T-cell (primary cell): ENCODE data around the gene USP7. TPM values are rescaled to one million over a fixed set of nuclear protein-coding genes. Genes with fewer than 3 reads are reported as not detected.
A peak's percentile ranks its signal among the peaks of the same experiment; 100 is the strongest.

ENCODE experiments used
- ATAC-seq, 4 experiments: fragments of 200-7000 bp in 3 of 4; fragments of 150-1000 bp in 1 of 4; cut with Tn5 transposase; replicated peaks in 1 of 4; 1 replicate in 3 of 4; 2 replicates in 1 of 4; pipeline ENCODE4 v1.10.0; 2021; ENCODE audit warnings: moderate library complexity in 3 of 4, mild to moderate bottlenecking in 2 of 4, moderate number of reproducible peaks in 1 of 4
- CTCF ChIA-PET, 2 donors: fragments of 300-600 bp; sonication (Branson Sonifier 250); formaldehyde crosslinking; loops; one replicate each; lab custom pipeline; 2022; ENCODE audit warnings: antibody characterized with exemption in 2 of 2; lab: Charles Lee
- POLR2A ChIA-PET, 2 donors: fragments of 300-600 bp; sonication (Branson Sonifier 250); formaldehyde crosslinking; loops; one replicate each; lab custom pipeline; 2022; ENCODE audit warnings: antibody characterized with exemption in 2 of 2; lab: Charles Lee
- DNase-seq, 35 experiments: peaks; one replicate each; pipeline versions ENCODE4 v3.0.0 to v3.0.0-alpha.2; 2013 to 2023
- H3K27ac ChIP-seq: one replicate; pipeline ENCODE4 v1.5.1; 2013; ENCODE audit warnings: low read length
- H3K27me3 ChIP-seq, 2 experiments: replicated peaks in 1 of 2; 1 replicate in 1 of 2; 2 replicates in 1 of 2; pipeline versions ENCODE4 v1.6.1 to v1.7.0; 2013; ENCODE audit warnings: low read length in 1 of 2, mixed read lengths in 1 of 2; ENCODE audit not compliant: control insufficient read depth in 2 of 2, insufficient read depth in 2 of 2; ENCODE audit errors: extremely low read depth in 1 of 2
- H3K36me3 ChIP-seq, 2 donors: 1 replicate in 1 of 2; 2 replicates in 1 of 2; pipeline versions ENCODE4 v1.6.1 to v1.7.0; 2013; ENCODE audit warnings: low read length in 1 of 2; ENCODE audit not compliant: control insufficient read depth in 2 of 2, insufficient read depth in 1 of 2; ENCODE audit errors: extremely low read depth in 1 of 2
- H3K4me1 ChIP-seq, 2 experiments: 1 replicate in 1 of 2; 2 replicates in 1 of 2; pipeline versions ENCODE4 v1.6.1 to v1.7.0; 2013; ENCODE audit warnings: low read length in 2 of 2, mixed read lengths in 1 of 2; ENCODE audit not compliant: insufficient read depth in 2 of 2, control insufficient read depth in 1 of 2; ENCODE audit errors: extremely low read depth in 1 of 2
- H3K4me3 ChIP-seq, 2 donors: 1 replicate in 1 of 2; 2 replicates in 1 of 2; pipeline versions ENCODE4 v1.5.1 to v1.7.0; 2013; ENCODE audit warnings: mild to moderate bottlenecking in 2 of 2, low read length in 1 of 2, moderate library complexity in 1 of 2; ENCODE audit not compliant: control insufficient read depth in 1 of 2; ENCODE audit errors: extremely low read depth in 1 of 2
- H3K9me3 ChIP-seq: 2 replicates; pipeline ENCODE4 v1.7.0; 2013
- H3K27ac Mint-ChIP-seq, 2 donors: one replicate each; pipeline ENCODE4 v1.8.0; 2020 to 2021; ENCODE audit warnings: mild to moderate bottlenecking in 2 of 2, mixed read lengths in 2 of 2
- H3K27me3 Mint-ChIP-seq, 2 donors: one replicate each; pipeline ENCODE4 v1.8.0; 2021 to 2022; ENCODE audit warnings: mixed read lengths in 2 of 2
- H3K36me3 Mint-ChIP-seq: one replicate; pipeline ENCODE4 v1.8.0; 2021; ENCODE audit warnings: mixed read lengths
- H3K4me1 Mint-ChIP-seq, 3 donors: one replicate each; pipeline ENCODE4 v1.8.0; 2020 to 2022; ENCODE audit warnings: mixed read lengths in 3 of 3, mild to moderate bottlenecking in 1 of 3
- H3K4me3 Mint-ChIP-seq, 3 donors: one replicate each; pipeline ENCODE4 v1.8.0; 2020 to 2022; ENCODE audit warnings: mild to moderate bottlenecking in 3 of 3, mixed read lengths in 3 of 3, moderate library complexity in 3 of 3
- H3K9me3 Mint-ChIP-seq, 3 donors: one replicate each; pipeline ENCODE4 v1.8.0; 2020 to 2022; ENCODE audit warnings: mixed read lengths in 3 of 3
- WGBS: methylation state at CpG from one replicate; pipeline ENCODE4 v1.1.5; 2013; ENCODE audit warnings: missing lambda C conversion rate; ENCODE audit not compliant: insufficient coverage; 5-methylcytosine and 5-hydroxymethylcytosine counted together
- total RNA-seq, 35 experiments: library from RNA in 6 of 35; stranded (reverse) in 6 of 35; fragments of 120-200 nt in 1 of 35; gene quantifications; one replicate each; pipeline versions ENCODE4 v1.2.1 to v1.2.4 and lab custom pipeline; 2013 to 2026

USP7 gene
- total RNA-seq, 5 donors from 2014 or later (not counting 1 experiment from before 2014, with no cell fraction given): 159 to 261 (median 169) TPM

- H3K4me3 Mint-ChIP-seq: peak overlapping the region; percentile 95 to 96 (median 95)
- no peaks in the 10 kb centered on the region for H3K27me3 ChIP-seq
- peak overlapping the region; percentile 91 to 92 for H3K27ac Mint-ChIP-seq
- H3K9me3 Mint-ChIP-seq: no peaks in the 10 kb centered on the region
- 27% methylated on average over 12 of the region's 14 CpGs for WGBS
- ChIA-PET CTCF (interaction anchor here (0.7 to 0.9 kb wide), 2 partner anchors 20 to 90 kb away, joined by 3 to 5 read pairs; partner anchors contain the start of gene CARHSP1 (in 1 of the 2)), POLR2A (interaction anchor here in 1 of 2 donors (0.5 kb wide), 1 partner anchor 9 kb away, joined by 7 read pairs; no protein-coding TSS in a partner anchor)
- H3K4me3 ChIP-seq: peak overlapping the region; percentile 21 to 45
- ATAC-seq (peak in 1 of 4 experiments; percentile 11), DNase-seq (peak in 8 of 35 experiments; percentile 4 to 48 (median 18))
- no peaks in the 10 kb centered on the region for H3K9me3 ChIP-seq
- no peaks in the 10 kb centered on the region for H3K27me3 Mint-ChIP-seq
- peaks cover 55 to 83% of the 10 kb centered on the region in 2 experiments for H3K4me1 ChIP-seq
- peak overlapping the region; percentile 74 for H3K27ac ChIP-seq
- peaks cover 5% of the 10 kb centered on the region for H3K36me3 Mint-ChIP-seq
- H3K4me1 Mint-ChIP-seq: peaks cover 81 to 82% (median 81%) of the 10 kb centered on the region in 3 donors
- no peaks in the 10 kb centered on the region for H3K36me3 ChIP-seq
These were observed 5.2 kb downstream of the USP7 start for GRCh38 chr16:8958344-8959167.

GRCh38 chr16:8957509-8958157, 6.1 kb downstream of the USP7 start:
- 51% methylated on average over 4 of the region's 9 CpGs for WGBS
- DNase-seq (no peak), ATAC-seq (no peak)
- Mint-ChIP-seq H3K4me1 (peaks cover 89 to 90% (median 89%) of the 10 kb centered on the region in 3 donors), H3K9me3 (no peaks in the 10 kb centered on the region), H3K27ac (peak overlapping the region; percentile 91 to 92), H3K27me3 (no peaks in the 10 kb centered on the region), H3K36me3 (peaks cover 5% of the 10 kb centered on the region), H3K4me3 (peak overlapping the region; percentile 95 to 96 (median 95))
- POLR2A ChIA-PET: no interaction called here
- Histone ChIP-seq H3K27me3 (no peaks in the 10 kb centered on the region), H3K9me3 (no peaks in the 10 kb centered on the region), H3K27ac (peak overlapping the region; percentile 74), H3K36me3 (no peaks in the 10 kb centered on the region), H3K4me1 (peaks cover 60 to 91% of the 10 kb centered on the region in 2 experiments), H3K4me3 (peak overlapping the region; percentile 21 to 45)
- CTCF ChIA-PET: interaction anchor here in 1 of 2 donors (0.6 kb wide), 1 partner anchor 268 kb away, joined by 3 read pairs; no protein-coding TSS in a partner anchor

- Histone ChIP-seq H3K4me1 (peaks cover 63 to 91% of the 10 kb centered on the region in 2 experiments), H3K36me3 (no peaks in the 10 kb centered on the region), H3K27me3 (no peaks in the 10 kb centered on the region), H3K27ac (no peak overlapping the region), H3K9me3 (no peaks in the 10 kb centered on the region), H3K4me3 (no peak overlapping the region)
- POLR2A ChIA-PET: no interaction called here
- peak overlapping the region; percentile 15 to 34 for H3K27ac Mint-ChIP-seq
- DNase-seq: no peak
- H3K4me1 Mint-ChIP-seq: peaks cover 91% of the 10 kb centered on the region in 3 donors
- 71% methylated on average over 1 of the region's 2 CpGs for WGBS
- H3K4me3 Mint-ChIP-seq: peak overlapping the region in 2 of 3 donors; percentile 21 to 96
- ATAC-seq: no peak
- peaks cover under 1% of the 10 kb centered on the region for H3K36me3 Mint-ChIP-seq
- H3K9me3 Mint-ChIP-seq: no peaks in the 10 kb centered on the region
- CTCF ChIA-PET: no interaction called here
- no peaks in the 10 kb centered on the region for H3K27me3 Mint-ChIP-seq
These were observed 6.7 kb downstream of the USP7 start for GRCh38 chr16:8957063-8957397.

GRCh38 chr16:8956265-8957062, 7.2 kb downstream of the USP7 start:
- Mint-ChIP-seq H3K36me3 (no peaks in the 10 kb centered on the region), H3K4me3 (peak overlapping the region in 2 of 3 donors; percentile 9 to 96), H3K4me1 (peaks cover 91% of the 10 kb centered on the region in 3 donors), H3K9me3 (no peaks in the 10 kb centered on the region), H3K27me3 (no peaks in the 10 kb centered on the region), H3K27ac (peak overlapping the region; percentile 15 to 34)
- no peaks in the 10 kb centered on the region for H3K36me3 ChIP-seq
- no peaks in the 10 kb centered on the region for H3K9me3 ChIP-seq
- H3K4me3 ChIP-seq: no peak overlapping the region
- ChIA-PET POLR2A (no interaction called here), CTCF (interaction anchor here in 1 of 2 donors (0.7 kb wide), 1 partner anchor 14 kb away, joined by 6 read pairs; no protein-coding TSS in a partner anchor)
- no peak overlapping the region for H3K27ac ChIP-seq
- no peaks in the 10 kb centered on the region for H3K27me3 ChIP-seq
- WGBS: 88% methylated on average over 19 of the region's 21 CpGs
- ATAC-seq (no peak), DNase-seq (no peak)
- H3K4me1 ChIP-seq: peaks cover 60 to 91% of the 10 kb centered on the region in 2 experiments

GRCh38 chr16:8955828-8956227, 7.9 kb downstream of the USP7 start:
- no CpG with 5 or more reads among the region's 2 CpGs for WGBS
- no peak overlapping the region for H3K4me3 ChIP-seq

More at GRCh38 chr16:8955828-8956227, 7.9 kb downstream of the USP7 start:
- H3K27ac Mint-ChIP-seq: no peak overlapping the region
- no peaks in the 10 kb centered on the region for H3K27me3 ChIP-seq
- ChIA-PET POLR2A (no interaction called here), CTCF (interaction anchor here in 1 of 2 donors (0.7 kb wide), 1 partner anchor 13 kb away, joined by 6 read pairs; no protein-coding TSS in a partner anchor)
- no peaks in the 10 kb centered on the region for H3K9me3 Mint-ChIP-seq
- peak overlapping the region in 1 of 3 donors; percentile 96 for H3K4me3 Mint-ChIP-seq
- H3K36me3 ChIP-seq: no peaks in the 10 kb centered on the region
- ATAC-seq (no peak), DNase-seq (no peak)
- peaks cover 60 to 91% of the 10 kb centered on the region in 2 experiments for H3K4me1 ChIP-seq
- peaks cover 91 to 92% (median 91%) of the 10 kb centered on the region in 3 donors for H3K4me1 Mint-ChIP-seq
- H3K36me3 Mint-ChIP-seq: no peaks in the 10 kb centered on the region
- H3K9me3 ChIP-seq: no peaks in the 10 kb centered on the region
- no peak overlapping the region for H3K27ac ChIP-seq
- H3K27me3 Mint-ChIP-seq: no peaks in the 10 kb centered on the region
